ENCODE results near the gene ABLIM2. TPM values are rescaled to one million over a fixed set of nuclear protein-coding genes. Genes with fewer than 3 reads are reported as not detected.
A peak's percentile ranks its signal among the peaks of the same experiment; 100 is the strongest.

ABLIM2 gene
- total and polyA plus RNA-seq, 2 of the 8 experiments (the other 6 are each of a cell fraction or from before 2014, with no cell fraction given) = 2.8 to 3.0 TPM

GRCh38 chr4:7915875-7916242 is 242.8 kb downstream of the ABLIM2 start:
- no peak overlapping the region for H3K4ac ChIP-seq (replicated peaks; ENCODE audit: insufficient read length, low read depth, low read length)
- H3K27ac ChIP-seq (ENCODE audit: low read depth, low read length) = no peak overlapping the region
- CTCF ChIA-PET (ENCODE audit: partially characterized antibody) = interaction anchor here (1.0 to 3.1 kb wide), 5 partner anchors 11 to 95 kb away, joined by 3 to 12 read pairs (median 7); no protein-coding TSS in a partner anchor

More at GRCh38 chr4:7915875-7916242, 242.8 kb downstream of the ABLIM2 start:
- Histone ChIP-seq H3K79me1 (ENCODE audit: low read depth, low read length) (peaks cover 9% of the 10 kb centered on the region; the same call in 1 of the 2 replicates), H4K20me1 (replicated peaks in 1 of 2; ENCODE audit: control insufficient read depth in 1 of 2, insufficient read depth in 2 of 2, low read length in 2 of 2) (no peaks in the 10 kb centered on the region), H2BK15ac (ENCODE audit: low read length) (no peak overlapping the region), H3K4me2 (ENCODE audit: insufficient read depth in 1 of 2, low read depth in 2 of 2, low read length in 2 of 2) (no peak overlapping the region), H3K9me3 (ENCODE audit: insufficient read depth in 2 of 2, low read depth in 1 of 2, low read length in 1 of 2) (no peaks in the 10 kb centered on the region; a peak in 1 of 4 replicates), H4K91ac (replicated peaks; ENCODE audit: insufficient read length, low read length) (no peak overlapping the region), H3K18ac (ENCODE audit: extremely low read depth, low read length) (no peak overlapping the region), H3K56ac (replicated peaks; ENCODE audit: insufficient read length, low read depth, low read length) (no peak overlapping the region), H3K4me1 (replicated peaks in 1 of 4; ENCODE audit: control insufficient read depth in 3 of 4, insufficient read depth in 4 of 4, low read length in 3 of 4) (peaks cover 8 to 13% (median 11%) of the 10 kb centered on the region in 4 experiments), H3K14ac (ENCODE audit: insufficient read length) (no peak overlapping the region), H3K27me3 (replicated peaks in 1 of 4; ENCODE audit: control insufficient read depth in 3 of 4, extremely low read depth in 1 of 4, insufficient read depth in 3 of 4, low read length in 3 of 4) (no peaks in the 10 kb centered on the region), H2AFZ (ENCODE audit: low read length) (no peak overlapping the region), H2AK5ac (ENCODE audit: low read depth, low read length) (no peak overlapping the region), H2BK120ac (replicated peaks; ENCODE audit: low read depth, low read length) (no peak overlapping the region), H4K8ac (ENCODE audit: extremely low read depth, insufficient read depth, low read length) (no peak overlapping the region), H3K4me3 (ENCODE audit: extremely low read depth in 1 of 4, insufficient read depth in 2 of 4, low read depth in 3 of 4, low read length in 4 of 4) (no peak overlapping the region), H2BK20ac (ENCODE audit: low read length) (peak overlapping the region; percentile 0; the same call in 1 of the 2 replicates), H3K9ac (replicated peaks in 1 of 4; ENCODE audit: extremely low read depth in 1 of 4, low read depth in 3 of 4, low read length in 3 of 4) (no peak overlapping the region), H3K23ac (ENCODE audit: insufficient read length) (no peak overlapping the region), H4K5ac (ENCODE audit: insufficient read length, low read depth, low read length) (no peak overlapping the region), H3K23me2 (ENCODE audit: low read depth, low read length) (no peaks in the 10 kb centered on the region), H3K36me3 (ENCODE audit: control insufficient read depth in 2 of 4, insufficient read depth in 4 of 4, low read length in 3 of 4) (no peaks in the 10 kb centered on the region), H2BK12ac (ENCODE audit: low read depth, low read length) (no peak overlapping the region), H3K79me2 (ENCODE audit: control insufficient read depth in 1 of 2, insufficient read depth in 2 of 2, low read length in 2 of 2) (peaks cover 0 to 54% of the 10 kb centered on the region in 2 experiments; a peak in 2 of 4 replicates), H2BK5ac (ENCODE audit: low read depth, low read length) (no peak overlapping the region)
- POLR2A ChIA-PET (ENCODE audit: partially characterized antibody) = interaction anchor here (1.0 kb wide), 1 partner anchor 15 kb away, joined by 4 read pairs; no protein-coding TSS in a partner anchor
- TF ChIP-seq TAF1 (IDR thresholded peaks at IDR 0.05; ENCODE audit: low read depth, low read length) (no peak), SRF (IDR thresholded peaks at IDR 0.05; ENCODE audit: low read depth, low read length) (no peak), JUN (IDR thresholded peaks at IDR 0.05; ENCODE audit: low read depth, low read length) (no peak), MAFK (IDR thresholded peaks at IDR 0.05; ENCODE audit: low read depth, low read length) (no peak), CEBPB (IDR thresholded peaks at IDR 0.05; ENCODE audit: low read depth, low read length) (peak; percentile 96)
- WGBS, 2 experiments (ENCODE audit: extremely low coverage in 1 of 2, insufficient coverage in 1 of 2, insufficient read length in 1 of 2, insufficient replicate concordance in 2 of 2, low coverage in 1 of 2, low lambda C conversion rate in 2 of 2, missing lambda C conversion rate in 1 of 2) = 64% methylated on average over 6 of the region's 6 CpGs; no CpG with 5 or more reads in 1 of the 2 experiments
- FAIRE-seq (no peak), DNase-seq (ENCODE audit: low read depth in 1 of 2, low spot score in 2 of 2) (no peak)

All from H1 (cell line).